ENCODE results near the gene MACO1.

The MACO1 gene

DNA sequence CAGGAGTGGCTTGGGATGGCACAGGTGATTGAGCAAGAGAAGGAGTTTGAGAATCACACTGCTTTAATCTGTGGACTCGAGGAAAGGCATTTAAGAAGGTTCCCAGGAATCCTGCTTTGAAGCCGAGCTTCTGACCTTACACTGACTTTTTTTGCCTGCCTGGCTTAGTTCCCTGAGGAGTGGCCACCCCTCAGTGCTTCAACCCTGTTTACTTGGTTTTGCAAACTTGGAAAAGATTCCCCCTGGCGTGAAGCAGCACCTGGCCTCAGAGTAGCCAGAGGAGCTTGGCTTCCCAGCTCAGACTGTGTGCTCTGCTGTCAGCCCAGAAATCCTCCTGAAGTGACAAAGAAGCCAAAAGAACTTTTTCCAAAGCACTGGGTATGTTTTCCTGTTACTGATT, 64.3 kb downstream of the MACO1 start:
- no peaks in the 10 kb centered on the region for H3K79me2 ChIP-seq (ENCODE audit: insufficient read depth, low read length)
- TF ChIP-seq EZH2 (IDR thresholded peaks at IDR 0.05; ENCODE audit: borderline replicate concordance, low read length) (no peak), CTCF (IDR thresholded peaks at IDR 0.05; ENCODE audit: low read length) (no peak)
- no peak overlapping the region for H2AFZ ChIP-seq (ENCODE audit: low read length)
- no peaks in the 10 kb centered on the region for H3K9me2 ChIP-seq (ENCODE audit: low read depth, low read length)
- no peaks in the 10 kb centered on the region for H3F3A ChIP-seq (ENCODE audit: insufficient read depth, low read length)
- peaks cover 79% of the 10 kb centered on the region for H3K36me3 ChIP-seq (ENCODE audit: insufficient read depth, low read length)
- H3K27ac ChIP-seq (ENCODE audit: low read depth, low read length, poor library complexity, severe bottlenecking), result no peak overlapping the region
- H4K20me1 ChIP-seq (ENCODE audit: insufficient read depth, low read length), result no peaks in the 10 kb centered on the region
- H3K27me3 ChIP-seq (ENCODE audit: insufficient read depth, low read length), result no peaks in the 10 kb centered on the region
- no peak overlapping the region for H3K9ac ChIP-seq (ENCODE audit: low read length)
- H3K4me2 ChIP-seq (ENCODE audit: low read length), result no peak overlapping the region
- no peak overlapping the region for H3K4me3 ChIP-seq (ENCODE audit: low read depth, low read length, poor library complexity, severe bottlenecking)
- no peaks in the 10 kb centered on the region for H3K9me3 ChIP-seq (ENCODE audit: low read length)
- no peaks in the 10 kb centered on the region for H3K4me1 ChIP-seq (ENCODE audit: insufficient read depth, low read length, severe bottlenecking)

GRCh38 chr1:25500694-25501093, 70.0 kb downstream of the MACO1 start:
- H3K36me3 ChIP-seq (ENCODE audit: insufficient read depth, low read length), result peaks cover 49% of the 10 kb centered on the region
- H3K27ac ChIP-seq (ENCODE audit: low read depth, low read length, poor library complexity, severe bottlenecking), result no peak overlapping the region
- H3K4me2 ChIP-seq (ENCODE audit: low read length), result no peak overlapping the region
- H3K9ac ChIP-seq (ENCODE audit: low read length), result no peak overlapping the region
- H2AFZ ChIP-seq (ENCODE audit: low read length), result no peak overlapping the region
- H3K27me3 ChIP-seq (ENCODE audit: insufficient read depth, low read length), result no peaks in the 10 kb centered on the region
- no peaks in the 10 kb centered on the region for H3K9me2 ChIP-seq (ENCODE audit: low read depth, low read length)
- H3K79me2 ChIP-seq (ENCODE audit: insufficient read depth, low read length), result no peaks in the 10 kb centered on the region
- H4K20me1 ChIP-seq (ENCODE audit: insufficient read depth, low read length), result no peaks in the 10 kb centered on the region
- H3K4me1 ChIP-seq (ENCODE audit: insufficient read depth, low read length, severe bottlenecking), result no peaks in the 10 kb centered on the region
- H3K4me3 ChIP-seq (ENCODE audit: low read depth, low read length, poor library complexity, severe bottlenecking), result no peak overlapping the region
- TF ChIP-seq EZH2 (IDR thresholded peaks at IDR 0.05; ENCODE audit: borderline replicate concordance, low read length) (no peak), CTCF (IDR thresholded peaks at IDR 0.05; ENCODE audit: low read length) (no peak)
- H3F3A ChIP-seq (ENCODE audit: insufficient read depth, low read length), result no peaks in the 10 kb centered on the region
- no peaks in the 10 kb centered on the region for H3K9me3 ChIP-seq (ENCODE audit: low read length)

GRCh38 chr1:25501235-25502058, 70.8 kb downstream of the MACO1 start:
- Histone ChIP-seq H3K79me2 (ENCODE audit: insufficient read depth, low read length) (no peaks in the 10 kb centered on the region), H3K4me3 (ENCODE audit: low read depth, low read length, poor library complexity, severe bottlenecking) (no peak overlapping the region), H3K27me3 (ENCODE audit: insufficient read depth, low read length) (no peaks in the 10 kb centered on the region), H3F3A (ENCODE audit: insufficient read depth, low read length) (no peaks in the 10 kb centered on the region), H2AFZ (ENCODE audit: low read length) (no peak overlapping the region), H3K9me3 (ENCODE audit: low read length) (no peaks in the 10 kb centered on the region), H3K27ac (ENCODE audit: low read depth, low read length, poor library complexity, severe bottlenecking) (no peak overlapping the region), H3K4me2 (ENCODE audit: low read length) (no peak overlapping the region), H3K9ac (ENCODE audit: low read length) (no peak overlapping the region), H4K20me1 (ENCODE audit: insufficient read depth, low read length) (no peaks in the 10 kb centered on the region), H3K36me3 (ENCODE audit: insufficient read depth, low read length) (peaks cover 42% of the 10 kb centered on the region), H3K4me1 (ENCODE audit: insufficient read depth, low read length, severe bottlenecking) (no peaks in the 10 kb centered on the region), H3K9me2 (ENCODE audit: low read depth, low read length) (no peaks in the 10 kb centered on the region)
- TF ChIP-seq EZH2 (IDR thresholded peaks at IDR 0.05; ENCODE audit: borderline replicate concordance, low read length) (no peak), CTCF (IDR thresholded peaks at IDR 0.05; ENCODE audit: low read length) (peak; percentile 49)
